WI38 (cell line): ENCODE results near the gene PPFIA3.
"Not testable (repeated sequence)": the region's sequence is repeated elsewhere in the genome, so short reads cannot be mapped to it uniquely, and the experiment has no call there.

Source experiments
- H3K4me3 ChIP-seq: 2 replicates; pipeline ENCODE4 v1.5.1; 2011; ENCODE audit warnings: low read depth, mild to moderate bottlenecking, control low read depth, low read length
- TF ChIP-seq, protein P1 (sequence below): IDR thresholded peaks from 2 replicates; pipeline ENCODE4 v1.5.1; 2012; ENCODE audit warnings: low read depth, mild to moderate bottlenecking, control low read depth, low read length

Gene PPFIA3

DNA sequence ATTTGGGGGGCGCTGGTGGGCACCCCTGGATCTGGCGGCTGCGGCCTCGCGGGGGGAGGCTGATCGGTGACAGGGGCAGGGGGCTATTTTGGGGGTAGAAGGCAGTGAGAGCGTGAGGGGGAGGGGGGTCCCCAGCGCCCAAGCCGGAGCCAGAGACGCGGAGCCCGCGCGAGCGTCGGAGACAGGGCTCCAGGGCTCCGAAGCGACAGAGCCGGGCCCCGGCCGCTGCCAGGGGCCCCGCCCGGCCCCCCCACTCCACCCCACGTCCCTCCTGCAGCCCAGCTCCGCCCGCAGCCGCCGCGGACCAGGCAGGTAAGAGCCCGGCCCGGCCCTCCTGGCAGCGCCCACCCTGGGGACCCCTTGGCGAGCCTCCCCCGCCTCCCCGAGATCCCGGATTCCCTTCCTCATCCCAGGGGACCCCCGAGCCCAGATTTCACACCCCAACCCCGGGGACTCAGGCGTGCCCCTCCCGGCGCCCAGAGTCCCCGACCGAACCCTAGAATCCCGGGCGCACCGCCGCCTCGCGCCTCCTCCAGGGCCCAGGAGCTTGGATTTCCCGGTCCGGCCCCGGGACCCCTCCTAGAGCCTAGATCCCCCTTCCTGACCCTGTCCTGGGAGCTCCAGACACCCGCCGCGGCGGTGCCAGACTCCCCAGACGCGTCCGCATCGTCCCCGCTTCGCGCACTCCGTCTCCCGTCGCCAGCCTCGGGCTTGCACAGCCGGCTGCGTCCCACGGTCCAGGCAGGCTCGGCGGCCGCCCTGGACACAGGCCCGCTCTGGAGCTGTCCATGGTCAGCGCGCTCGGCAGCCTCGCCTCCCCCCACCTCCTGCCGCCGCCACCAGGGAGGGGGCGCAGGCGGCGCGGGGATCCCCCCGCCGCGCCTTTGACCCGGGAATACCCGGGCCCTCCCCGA is at the start of gene PPFIA3:
PPFIA3 (plus strand) TSS at position 134 of the 914 bp plus-strand sequence. CDS start 8,330 bp downstream, outside the sequence.
- TF ChIP-seq, protein P1, sequence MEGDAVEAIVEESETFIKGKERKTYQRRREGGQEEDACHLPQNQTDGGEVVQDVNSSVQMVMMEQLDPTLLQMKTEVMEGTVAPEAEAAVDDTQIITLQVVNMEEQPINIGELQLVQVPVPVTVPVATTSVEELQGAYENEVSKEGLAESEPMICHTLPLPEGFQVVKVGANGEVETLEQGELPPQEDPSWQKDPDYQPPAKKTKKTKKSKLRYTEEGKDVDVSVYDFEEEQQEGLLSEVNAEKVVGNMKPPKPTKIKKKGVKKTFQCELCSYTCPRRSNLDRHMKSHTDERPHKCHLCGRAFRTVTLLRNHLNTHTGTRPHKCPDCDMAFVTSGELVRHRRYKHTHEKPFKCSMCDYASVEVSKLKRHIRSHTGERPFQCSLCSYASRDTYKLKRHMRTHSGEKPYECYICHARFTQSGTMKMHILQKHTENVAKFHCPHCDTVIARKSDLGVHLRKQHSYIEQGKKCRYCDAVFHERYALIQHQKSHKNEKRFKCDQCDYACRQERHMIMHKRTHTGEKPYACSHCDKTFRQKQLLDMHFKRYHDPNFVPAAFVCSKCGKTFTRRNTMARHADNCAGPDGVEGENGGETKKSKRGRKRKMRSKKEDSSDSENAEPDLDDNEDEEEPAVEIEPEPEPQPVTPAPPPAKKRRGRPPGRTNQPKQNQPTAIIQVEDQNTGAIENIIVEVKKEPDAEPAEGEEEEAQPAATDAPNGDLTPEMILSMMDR = no peak

DNA sequence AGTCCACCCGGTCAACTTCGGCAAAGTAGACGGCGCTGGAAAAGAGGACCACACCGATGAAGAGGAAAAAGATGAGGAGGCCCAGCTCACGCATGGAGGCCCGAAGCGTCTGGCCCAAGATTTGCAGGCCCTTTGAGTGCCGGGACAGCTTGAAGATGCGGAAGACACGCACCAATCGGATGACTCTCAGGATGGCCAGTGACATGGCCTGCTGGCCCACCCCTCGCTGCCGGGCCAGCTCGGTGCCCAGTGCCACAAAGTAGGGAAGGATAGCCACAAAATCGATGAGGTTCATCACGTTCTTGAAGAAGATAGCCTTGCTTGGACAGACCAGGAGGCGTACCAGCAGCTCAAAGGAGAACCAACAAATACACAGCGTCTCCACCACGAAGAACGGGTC is 48.9 kb upstream of the PPFIA3 start:
- no peak overlapping the region for H3K4me3 ChIP-seq
- TF ChIP-seq, protein P1 = no peak

More for the DNA sequence above, at the start of gene PPFIA3:
- peak within 1 kb of the TSS; percentile 66 for H3K4me3 ChIP-seq

DNA sequence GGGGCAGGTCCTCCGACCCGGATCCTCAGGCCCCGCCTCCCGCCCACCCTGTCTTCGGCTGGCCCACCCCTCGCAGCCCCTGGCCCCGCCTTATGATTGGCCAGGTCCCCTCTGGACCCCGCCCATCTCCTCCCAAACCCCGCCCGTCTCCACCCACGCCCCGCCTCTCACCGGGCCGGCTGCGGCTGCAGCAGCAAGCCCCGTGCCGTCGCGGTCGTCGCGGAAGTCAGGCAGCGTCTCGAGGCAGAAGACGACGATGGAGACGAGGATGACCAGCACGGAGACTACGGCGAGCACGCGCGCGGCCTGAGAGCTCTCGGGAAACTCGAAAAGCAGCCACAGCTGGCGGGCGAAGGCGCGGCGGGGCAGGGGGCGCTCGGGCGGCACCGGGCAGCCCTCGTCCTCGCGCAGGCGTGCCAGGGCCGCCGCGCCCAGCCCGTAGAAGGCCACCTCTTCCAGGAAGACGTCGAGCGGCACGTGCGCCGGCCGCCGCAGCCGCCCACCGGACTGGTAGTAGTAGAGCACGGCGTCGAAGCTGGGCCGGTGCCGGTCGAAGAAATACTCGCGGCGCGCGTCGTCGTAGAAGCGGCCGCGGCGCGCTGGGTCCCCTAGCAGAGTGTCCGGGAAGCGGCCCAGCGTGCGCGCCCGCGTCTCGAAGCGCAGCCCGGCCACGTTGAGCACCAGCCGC is 47.3 kb upstream of the PPFIA3 start:
- TF ChIP-seq, protein P1 = no peak
- no peak overlapping the region for H3K4me3 ChIP-seq

DNA sequence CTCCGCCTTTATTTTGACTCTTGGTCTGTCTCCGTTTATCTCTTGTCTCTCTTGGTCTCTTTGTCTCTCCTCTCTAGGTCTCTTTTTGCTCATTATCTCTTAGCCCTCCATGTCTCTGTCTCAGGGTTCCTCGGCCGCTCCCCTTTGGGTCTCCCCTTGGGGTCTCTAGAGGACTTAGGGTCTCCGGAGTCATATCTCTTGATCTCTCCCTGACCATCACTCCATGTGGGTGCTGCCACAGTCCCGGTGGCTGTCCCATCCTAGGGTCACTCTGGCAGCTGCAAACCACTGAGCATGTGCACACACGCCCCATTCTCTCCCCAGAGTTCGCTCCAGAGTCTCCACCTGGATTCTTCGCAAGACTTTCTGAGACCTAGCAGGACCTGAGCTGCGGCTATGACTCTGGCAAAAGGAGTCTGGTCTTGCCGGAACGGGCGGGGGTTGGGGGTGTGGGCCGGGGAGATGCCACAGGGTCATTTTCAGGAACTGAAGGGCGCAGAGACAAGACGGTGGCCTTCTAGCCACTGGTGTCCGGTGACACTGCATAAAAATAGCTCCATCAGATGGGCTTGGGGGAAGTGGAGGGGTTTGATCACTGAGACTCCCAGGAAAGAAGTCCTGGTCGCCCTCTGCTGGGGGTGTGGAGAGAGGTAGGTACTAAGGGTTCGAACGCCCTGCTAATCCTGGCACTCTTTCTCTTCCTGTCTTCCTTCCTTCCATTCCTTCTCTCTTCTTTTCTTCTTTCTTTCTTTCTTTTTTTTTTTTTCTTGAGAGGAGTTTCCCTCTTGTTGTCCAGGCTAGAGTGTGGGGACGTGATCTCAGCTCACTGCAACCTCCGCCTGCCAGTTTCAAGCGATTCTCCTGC is 45.6 kb upstream of the PPFIA3 start:
- no peak overlapping the region for H3K4me3 ChIP-seq
- TF ChIP-seq, protein P1 = no peak

DNA sequence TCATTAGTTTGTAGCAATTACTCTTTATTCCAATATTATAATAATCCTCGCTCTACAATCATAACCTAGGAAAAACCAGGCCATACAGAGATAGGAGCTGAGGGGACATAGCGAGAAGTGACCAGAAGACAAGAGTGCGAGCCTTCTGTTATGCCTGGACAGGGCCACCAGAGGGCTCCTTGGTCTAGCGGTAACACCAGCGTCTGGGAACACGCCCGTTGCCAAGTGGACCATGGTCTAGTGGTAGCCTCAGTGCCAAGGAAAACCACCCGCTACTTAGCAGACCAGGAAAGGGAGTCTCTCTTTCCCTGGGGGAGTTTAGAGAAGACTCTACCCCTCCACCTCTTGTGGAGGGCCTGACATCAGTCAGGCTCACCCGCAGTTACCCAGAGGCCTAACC is 44.5 kb upstream of the PPFIA3 start:
- H3K4me3 ChIP-seq = not testable (repeated sequence)
- TF ChIP-seq, protein P1 = peak; percentile 60

DNA sequence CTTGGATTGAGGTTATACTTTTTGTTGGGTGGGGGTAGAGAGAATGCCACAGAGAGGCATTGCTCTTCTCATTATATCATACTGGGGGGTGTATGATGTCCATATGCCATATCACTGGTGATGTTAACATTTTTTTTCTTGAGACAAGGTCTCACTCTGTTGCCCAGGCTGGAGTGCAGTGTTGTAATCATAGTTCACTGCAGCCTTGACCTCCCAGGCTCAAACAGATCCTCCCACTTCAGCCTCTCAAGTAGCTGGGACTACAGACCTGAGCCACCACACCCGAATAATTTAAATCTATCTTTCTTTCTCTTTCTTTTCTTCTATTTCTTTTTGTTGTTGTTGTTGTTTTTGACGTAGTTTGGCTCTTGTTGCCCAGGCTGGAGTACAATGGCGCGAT is 39.0 kb upstream of the PPFIA3 start:
- H3K4me3 ChIP-seq = no peak overlapping the region
- TF ChIP-seq, protein P1 = no peak
